GM23248 (cell line): ENCODE results near the gene RBMS3.

Experiments used
- EZH2 ChIP-seq: fragments of 200-600 bp; sonication (generic); IDR thresholded peaks from 2 replicates; pipeline ENCODE4 v1.6.1; 2018; ENCODE audit warnings: antibody characterized with exemption, mild to moderate bottlenecking; ENCODE audit not compliant: insufficient read depth, poor library complexity, severe bottlenecking
- EZH2phosphoT487 ChIP-seq: fragments of 200-600 bp; sonication (generic); IDR thresholded peaks from 2 replicates; pipeline ENCODE4 v1.6.1; 2018; ENCODE audit warnings: antibody characterized with exemption, moderate library complexity, mild to moderate bottlenecking, low read depth; ENCODE audit not compliant: insufficient read depth

DNA sequence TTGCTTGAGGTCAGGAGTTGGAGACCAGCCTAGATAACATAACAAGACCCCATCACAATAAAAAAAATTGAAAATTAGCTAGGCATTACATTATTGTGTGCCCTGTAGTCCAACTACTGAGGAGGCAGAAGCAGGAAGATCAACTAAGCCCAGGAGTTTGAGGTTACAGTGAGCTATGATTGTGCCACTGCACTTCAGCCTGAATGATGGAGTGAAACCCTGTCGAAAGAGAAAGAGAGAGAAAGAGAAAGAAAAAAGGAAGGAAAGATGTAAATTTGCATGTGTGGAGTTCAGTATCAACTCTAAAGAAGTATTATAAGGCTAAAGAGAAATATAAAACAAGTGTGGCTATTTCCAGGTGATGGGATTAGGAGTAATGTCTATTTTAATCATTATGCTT lies 661.4 kb downstream of the RBMS3 start:
- no peak for TF ChIP-seq EZH2
- no peak for TF ChIP-seq EZH2phosphoT487
